DOHH2 (cell line): Measurements from ENCODE around the gene ZCCHC17.

Experiments
- H3F3A ChIP-seq: fragments of 200-600 bp; sonication (generic), shearing (Covaris generic); 2 replicates; pipeline ENCODE4 v1.6.0; 2016; ENCODE audit warnings: antibody characterized with exemption, mild to moderate bottlenecking; ENCODE audit not compliant: control insufficient read depth, insufficient read depth
- H3K27ac ChIP-seq: fragments of 200-600 bp; sonication (generic); 2 replicates; pipeline ENCODE4 v1.5.1; 2014; ENCODE audit warnings: low read depth, mild to moderate bottlenecking, low read length, moderate library complexity
- H3K27me3 ChIP-seq: fragments of 200-600 bp; sonication (generic); 2 replicates; pipeline ENCODE4 v1.6.1; 2014; ENCODE audit warnings: mild to moderate bottlenecking, low read length, mixed read lengths; ENCODE audit not compliant: control insufficient read depth
- H3K36me3 ChIP-seq: fragments of 200-600 bp; sonication (generic); 2 replicates; pipeline ENCODE4 v1.6.1; 2014; ENCODE audit warnings: mild to moderate bottlenecking, low read length, moderate library complexity, mixed read lengths; ENCODE audit not compliant: control insufficient read depth
- H3K4me1 ChIP-seq: fragments of 200-600 bp; sonication (generic); 2 replicates; pipeline ENCODE4 v1.6.1; 2014; ENCODE audit warnings: mild to moderate bottlenecking, low read length, mixed read lengths; ENCODE audit not compliant: control insufficient read depth
- H3K4me2 ChIP-seq: fragments of 200-600 bp; sonication (generic); 2 replicates; pipeline ENCODE4 v1.6.0; 2014; ENCODE audit warnings: mild to moderate bottlenecking, low read length, moderate library complexity
- H3K4me3 ChIP-seq: fragments of 200-600 bp; sonication (generic); 2 replicates; pipeline ENCODE4 v1.5.1; 2014; ENCODE audit warnings: mild to moderate bottlenecking, low read length, mixed read lengths
- H3K79me2 ChIP-seq: fragments of 200-600 bp; sonication (generic); 2 replicates; pipeline ENCODE4 v1.6.1; 2014; ENCODE audit warnings: mild to moderate bottlenecking, low read length, mixed read lengths; ENCODE audit not compliant: control insufficient read depth
- H3K9me2 ChIP-seq: fragments of 200-600 bp; sonication (generic); replicated peaks from 2 replicates; pipeline ENCODE4 v1.6.1; 2014; ENCODE audit warnings: mild to moderate bottlenecking, low read length, mixed read lengths; ENCODE audit not compliant: control insufficient read depth
- H3K9me3 ChIP-seq: fragments of 200-600 bp; sonication (generic); 2 replicates; pipeline ENCODE4 v1.6.1; 2014; ENCODE audit warnings: antibody characterized with exemption, low read length, mixed read lengths; ENCODE audit not compliant: control insufficient read depth, insufficient read depth
- H4K20me1 ChIP-seq: fragments of 200-600 bp; sonication (generic); 2 replicates; pipeline ENCODE4 v1.6.0; 2014; ENCODE audit warnings: low read depth, mild to moderate bottlenecking, antibody characterized with exemption, low read length, moderate library complexity; ENCODE audit not compliant: control insufficient read depth, insufficient read depth
- EZH2phosphoT487 ChIP-seq: fragments of 200-600 bp; sonication (generic); IDR thresholded peaks from 2 replicates; pipeline ENCODE4 v1.6.1; 2017; ENCODE audit warnings: borderline replicate concordance, mild to moderate bottlenecking, antibody characterized with exemption, low read length, moderate library complexity, mixed read lengths
- TF ChIP-seq, protein P1 (sequence below): fragments of 200-600 bp; sonication (generic); IDR thresholded peaks from one replicate; pipeline ENCODE4 v1.5.1; 2014; ENCODE audit warnings: antibody characterized with exemption, mild to moderate bottlenecking, low read depth, low read length; ENCODE audit not compliant: poor library complexity, severe bottlenecking

The ZCCHC17 gene

DNA sequence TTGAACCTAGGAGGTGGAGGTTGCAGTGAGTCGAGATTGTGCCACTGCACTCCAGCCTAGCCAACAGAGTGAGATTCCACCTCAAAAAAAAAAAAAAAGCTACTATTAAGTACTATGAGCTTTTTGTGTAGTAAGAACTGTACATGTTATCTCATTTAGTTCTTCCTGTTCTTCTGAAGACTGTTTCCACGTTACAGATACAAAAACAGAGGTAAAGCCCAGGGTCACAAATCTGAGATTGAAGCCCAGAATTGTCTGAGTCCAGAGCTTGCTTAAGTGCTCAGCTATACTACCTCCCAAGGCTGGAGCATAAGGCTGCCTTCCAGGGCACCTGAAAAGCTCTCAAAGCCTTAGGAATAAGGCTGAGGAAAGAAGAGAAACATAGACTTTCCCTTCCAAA lies 73.2 kb downstream of the ZCCHC17 start:
- H3K79me2 ChIP-seq: no peaks in the 10 kb centered on the region
- H3K27me3 ChIP-seq: peaks cover 5% of the 10 kb centered on the region; the same call in 1 of the 2 replicates
- no peak overlapping the region for H3K27ac ChIP-seq
- peaks cover 4% of the 10 kb centered on the region; the same call in 1 of the 2 replicates for H3K4me1 ChIP-seq
- H3F3A ChIP-seq: no peaks in the 10 kb centered on the region
- H3K9me2 ChIP-seq: no peaks in the 10 kb centered on the region
- H4K20me1 ChIP-seq: no peaks in the 10 kb centered on the region
- H3K9me3 ChIP-seq: no peaks in the 10 kb centered on the region
- H3K4me2 ChIP-seq: no peak overlapping the region
- H3K4me3 ChIP-seq: no peak overlapping the region
- TF ChIP-seq, protein P1, sequence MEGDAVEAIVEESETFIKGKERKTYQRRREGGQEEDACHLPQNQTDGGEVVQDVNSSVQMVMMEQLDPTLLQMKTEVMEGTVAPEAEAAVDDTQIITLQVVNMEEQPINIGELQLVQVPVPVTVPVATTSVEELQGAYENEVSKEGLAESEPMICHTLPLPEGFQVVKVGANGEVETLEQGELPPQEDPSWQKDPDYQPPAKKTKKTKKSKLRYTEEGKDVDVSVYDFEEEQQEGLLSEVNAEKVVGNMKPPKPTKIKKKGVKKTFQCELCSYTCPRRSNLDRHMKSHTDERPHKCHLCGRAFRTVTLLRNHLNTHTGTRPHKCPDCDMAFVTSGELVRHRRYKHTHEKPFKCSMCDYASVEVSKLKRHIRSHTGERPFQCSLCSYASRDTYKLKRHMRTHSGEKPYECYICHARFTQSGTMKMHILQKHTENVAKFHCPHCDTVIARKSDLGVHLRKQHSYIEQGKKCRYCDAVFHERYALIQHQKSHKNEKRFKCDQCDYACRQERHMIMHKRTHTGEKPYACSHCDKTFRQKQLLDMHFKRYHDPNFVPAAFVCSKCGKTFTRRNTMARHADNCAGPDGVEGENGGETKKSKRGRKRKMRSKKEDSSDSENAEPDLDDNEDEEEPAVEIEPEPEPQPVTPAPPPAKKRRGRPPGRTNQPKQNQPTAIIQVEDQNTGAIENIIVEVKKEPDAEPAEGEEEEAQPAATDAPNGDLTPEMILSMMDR: no peak
- TF ChIP-seq EZH2phosphoT487: no peak
- H3K36me3 ChIP-seq: no peaks in the 10 kb centered on the region; the same call in 1 of the 2 replicates

DNA sequence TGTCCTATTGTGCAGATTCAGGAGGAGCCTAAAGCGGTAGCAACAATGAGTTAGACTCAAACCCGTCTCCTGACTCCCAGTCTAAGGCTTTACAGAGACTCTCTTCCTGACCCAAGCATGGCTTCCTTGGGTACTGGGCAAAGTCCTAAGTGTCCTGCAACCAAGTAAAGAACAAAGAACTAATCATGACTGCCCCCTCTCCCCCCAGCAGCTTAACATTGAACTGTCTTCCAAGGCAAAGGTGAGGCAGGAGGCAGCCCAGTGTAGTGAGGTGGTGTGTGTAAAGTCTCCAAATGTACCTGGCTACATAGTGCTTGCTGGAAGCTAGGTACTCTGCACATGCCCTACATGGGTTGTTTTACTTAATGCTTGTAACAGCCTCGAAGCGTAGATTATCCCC lies 73.7 kb downstream of the ZCCHC17 start:
- Histone ChIP-seq H3K27me3 (peaks cover 5% of the 10 kb centered on the region; the same call in 1 of the 2 replicates), H3K4me1 (peaks cover 4% of the 10 kb centered on the region; the same call in 1 of the 2 replicates), H3K4me3 (no peak overlapping the region), H3K9me2 (no peaks in the 10 kb centered on the region), H3K36me3 (no peaks in the 10 kb centered on the region; the same call in 1 of the 2 replicates), H3F3A (no peaks in the 10 kb centered on the region), H3K4me2 (no peak overlapping the region), H4K20me1 (no peaks in the 10 kb centered on the region), H3K79me2 (no peaks in the 10 kb centered on the region), H3K9me3 (no peaks in the 10 kb centered on the region), H3K27ac (no peak overlapping the region)
- no peak for TF ChIP-seq EZH2phosphoT487
- TF ChIP-seq, protein P1: no peak

DNA sequence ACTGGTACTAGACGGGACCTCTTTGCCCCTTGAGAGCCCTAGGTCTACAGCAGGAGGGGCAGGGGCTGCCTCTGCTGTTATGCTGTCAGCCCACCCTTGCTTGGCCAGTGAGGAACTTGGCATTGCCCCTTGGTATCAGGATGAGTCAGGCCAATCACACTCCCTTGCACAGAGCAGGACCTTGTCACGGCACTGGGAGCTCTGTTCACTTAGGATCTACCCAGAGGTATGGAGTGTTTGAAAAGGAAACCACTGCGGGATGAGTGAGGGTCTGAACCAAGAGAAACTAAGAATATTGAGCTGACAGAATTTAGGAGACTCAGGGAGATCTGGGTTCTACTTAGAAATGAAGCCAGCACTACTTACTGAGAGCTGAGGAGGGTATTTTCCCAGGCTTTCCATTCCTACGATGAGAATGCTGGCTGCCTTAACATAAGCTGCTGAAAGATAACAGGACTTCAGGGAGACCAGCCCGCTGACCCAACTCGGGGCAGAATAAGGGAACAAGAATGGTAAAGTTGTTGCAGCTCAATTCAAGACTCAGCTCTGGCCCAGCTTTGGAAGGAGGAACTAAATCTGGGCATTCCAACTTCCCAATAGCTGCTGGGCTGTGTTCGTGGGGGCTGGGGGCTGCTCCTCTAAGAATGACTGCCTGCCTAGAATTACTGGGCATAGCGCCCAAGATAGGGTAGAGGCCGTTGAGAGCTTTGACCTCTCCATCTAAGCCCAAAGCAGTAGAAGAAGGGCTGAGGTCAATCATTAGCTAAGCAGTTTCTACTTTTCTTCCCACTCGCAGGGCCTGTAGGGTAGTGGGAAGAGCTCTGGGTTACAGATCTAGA lies 74.5 kb downstream of the ZCCHC17 start:
- Histone ChIP-seq H3K36me3 (no peaks in the 10 kb centered on the region), H3K4me2 (no peak overlapping the region), H4K20me1 (no peaks in the 10 kb centered on the region), H3K4me3 (no peak overlapping the region), H3K27ac (no peak overlapping the region), H3K27me3 (peaks cover 5% of the 10 kb centered on the region; the same call in 1 of the 2 replicates), H3K4me1 (peaks cover 4% of the 10 kb centered on the region; the same call in 1 of the 2 replicates), H3K9me3 (no peaks in the 10 kb centered on the region), H3K9me2 (no peaks in the 10 kb centered on the region), H3F3A (no peaks in the 10 kb centered on the region), H3K79me2 (no peaks in the 10 kb centered on the region)
- TF ChIP-seq EZH2phosphoT487: no peak
- TF ChIP-seq, protein P1: no peak
